ENCODE results near the gene PARVA.

GRCh38 chr11:12541583-12542151 lies 164.3 kb downstream of the PARVA start:
- TF ChIP-seq CTCF (IDR thresholded peaks at IDR 0.05; ENCODE audit: low read depth, low read length) (no peak), POLR2A (IDR thresholded peaks at IDR 0.05; ENCODE audit: extremely low read depth, insufficient read length) (no peak), MAX (IDR thresholded peaks at IDR 0.05; ENCODE audit: low read depth, low read length) (no peak), MYC (IDR thresholded peaks at IDR 0.05; ENCODE audit: low read depth, low read length) (no peak)
